ENCODE data around the gene M1AP.

DNA sequence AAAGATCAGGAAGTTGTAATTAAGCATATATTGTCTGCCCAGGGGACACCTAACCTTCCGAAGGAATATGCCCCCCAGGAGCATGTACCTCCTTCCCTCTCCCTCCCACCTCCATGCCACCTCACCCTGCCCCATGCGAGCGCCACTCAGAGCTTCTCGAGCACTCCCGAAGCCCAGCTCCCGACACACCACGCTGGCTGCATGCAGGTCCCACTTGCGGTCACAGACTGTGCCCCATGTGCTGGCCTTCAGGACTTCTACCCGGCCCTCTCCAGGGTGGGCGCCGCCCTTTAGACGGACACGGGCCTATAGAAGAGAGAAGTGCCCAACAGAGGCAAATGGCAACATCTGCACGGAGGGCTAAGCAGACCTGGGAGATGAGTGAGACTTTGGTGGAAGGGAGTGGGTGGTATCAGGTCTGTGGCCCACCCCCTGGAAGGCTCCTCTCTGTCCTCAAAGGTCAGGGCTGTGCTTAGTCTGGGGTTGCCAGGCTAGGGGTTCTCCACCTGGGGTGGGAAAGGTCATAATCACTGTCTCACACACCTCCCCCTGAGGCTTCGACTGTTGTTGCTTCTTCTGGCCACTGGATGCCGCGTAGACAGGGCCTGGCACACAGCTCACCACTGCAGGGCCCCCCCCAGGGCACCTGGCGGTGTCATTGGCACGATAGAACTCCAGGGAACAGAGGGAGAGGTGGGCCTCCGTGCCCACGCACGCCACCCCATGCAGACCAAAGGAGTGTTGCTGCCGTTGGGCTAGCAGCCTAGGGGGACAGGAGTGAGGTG is 111.8 kb downstream of the M1AP start:
- TF ChIP-seq, protein P1, sequence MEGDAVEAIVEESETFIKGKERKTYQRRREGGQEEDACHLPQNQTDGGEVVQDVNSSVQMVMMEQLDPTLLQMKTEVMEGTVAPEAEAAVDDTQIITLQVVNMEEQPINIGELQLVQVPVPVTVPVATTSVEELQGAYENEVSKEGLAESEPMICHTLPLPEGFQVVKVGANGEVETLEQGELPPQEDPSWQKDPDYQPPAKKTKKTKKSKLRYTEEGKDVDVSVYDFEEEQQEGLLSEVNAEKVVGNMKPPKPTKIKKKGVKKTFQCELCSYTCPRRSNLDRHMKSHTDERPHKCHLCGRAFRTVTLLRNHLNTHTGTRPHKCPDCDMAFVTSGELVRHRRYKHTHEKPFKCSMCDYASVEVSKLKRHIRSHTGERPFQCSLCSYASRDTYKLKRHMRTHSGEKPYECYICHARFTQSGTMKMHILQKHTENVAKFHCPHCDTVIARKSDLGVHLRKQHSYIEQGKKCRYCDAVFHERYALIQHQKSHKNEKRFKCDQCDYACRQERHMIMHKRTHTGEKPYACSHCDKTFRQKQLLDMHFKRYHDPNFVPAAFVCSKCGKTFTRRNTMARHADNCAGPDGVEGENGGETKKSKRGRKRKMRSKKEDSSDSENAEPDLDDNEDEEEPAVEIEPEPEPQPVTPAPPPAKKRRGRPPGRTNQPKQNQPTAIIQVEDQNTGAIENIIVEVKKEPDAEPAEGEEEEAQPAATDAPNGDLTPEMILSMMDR (conservative IDR thresholded peaks at IDR 0.05 in 1 of 2, IDR thresholded peaks at IDR 0.05 in 1 of 2; ENCODE audit: low read depth in 1 of 2, low read length in 2 of 2): no peak
- no peak for TF ChIP-seq EZH2 (IDR thresholded peaks at IDR 0.05; ENCODE audit: low read length, missing control alignments)

Data from fibroblast of lung (primary cell).